ENCODE measurements around the gene CTBP1. TPM values are rescaled to one million over a fixed set of nuclear protein-coding genes. Genes with fewer than 3 reads are reported as not detected.

Gene CTBP1
- 151 TPM for polyA plus RNA-seq (2013, experiment 1 of 2)
- 149 TPM for polyA plus RNA-seq (2013, experiment 2 of 2)

- peaks cover 16% of the 10 kb centered on the region in 2 donors for H3K4me1 ChIP-seq (ENCODE audit: control insufficient read depth in 2 of 2, insufficient read depth in 1 of 2, low read depth in 1 of 2, low read length in 2 of 2)
- H3K18ac ChIP-seq (ENCODE audit: low read length): peak within 1 kb of the TSS; percentile 97
- H3K36me3 ChIP-seq (replicated peaks in 1 of 2; ENCODE audit: control insufficient read depth in 2 of 2, insufficient read depth in 2 of 2, low read length in 2 of 2): peaks cover 20 to 52% of the 10 kb centered on the region in 2 donors
- no peak within 1 kb of the TSS for H4K91ac ChIP-seq (ENCODE audit: low read depth, low read length, poor library complexity)
- H2BK12ac ChIP-seq (ENCODE audit: low read length): no peak within 1 kb of the TSS
- H3K79me1 ChIP-seq (ENCODE audit: low read depth, low read length): peaks cover 36% of the 10 kb centered on the region
- H3K27ac ChIP-seq (replicated peaks; ENCODE audit: low read length): peak within 1 kb of the TSS; percentile 95
- no peaks in the 10 kb centered on the region for H3K27me3 ChIP-seq (ENCODE audit: control insufficient read depth in 3 of 3, insufficient read depth in 3 of 3, low read depth in 1 of 3, low read length in 3 of 3)
- H3K4ac ChIP-seq (ENCODE audit: low read length): peak within 1 kb of the TSS; percentile 38
- H2AK5ac ChIP-seq (ENCODE audit: low read depth, low read length): peak within 1 kb of the TSS; percentile 91
- peak within 1 kb of the TSS; percentile 98 for H2BK5ac ChIP-seq (ENCODE audit: low read length)
- H3K9me3 ChIP-seq (replicated peaks in 1 of 2; ENCODE audit: control insufficient read depth in 2 of 2, insufficient read depth in 1 of 2, low read depth in 1 of 2, low read length in 2 of 2): peaks cover 27 to 36% of the 10 kb centered on the region in 2 donors
- peak within 1 kb of the TSS; percentile 89 for H4K8ac ChIP-seq (ENCODE audit: low read depth, low read length)
- H3K23ac ChIP-seq (ENCODE audit: low read depth, low read length, poor library complexity): peak within 1 kb of the TSS; percentile 93
- H3K4me3 ChIP-seq (ENCODE audit: low read length in 2 of 2): peak within 1 kb of the TSS; percentile 84 to 97
- peak; percentile 88 for DNase-seq (ENCODE audit: low spot score)
- H2BK120ac ChIP-seq (ENCODE audit: low read depth, low read length): peak within 1 kb of the TSS; percentile 97
- peak within 1 kb of the TSS; percentile 82 for H3K4me2 ChIP-seq (ENCODE audit: insufficient read depth, low read length, poor library complexity, severe bottlenecking)
- WGBS, 2 donors (ENCODE audit: extremely low coverage in 2 of 2, insufficient read length in 2 of 2, insufficient replicate concordance in 1 of 2): no CpG with 5 or more reads among the region's 163 CpGs
- peak within 1 kb of the TSS; percentile 85 for H3K14ac ChIP-seq (ENCODE audit: low read length)
- peak within 1 kb of the TSS; percentile 96 for H3K9ac ChIP-seq (ENCODE audit: low read depth, low read length, poor library complexity)
- peak within 1 kb of the TSS; percentile 65 for H2BK15ac ChIP-seq (ENCODE audit: low read length)
- H2AFZ ChIP-seq (ENCODE audit: low read length): peak within 1 kb of the TSS; percentile 94
These were observed at the start of gene CTBP1 for GRCh38 chr4:1248245-1249147. Gene CTBP1, minus strand, starts transcription at chr4:1249130. Its CDS starts 7,799 bp downstream, at chr4:1241331.

GRCh38 chr4:1298461-1298860 lies 49.5 kb upstream of the CTBP1 start:
- Histone ChIP-seq H4K91ac (ENCODE audit: low read depth, low read length, poor library complexity) (no peak overlapping the region), H3K18ac (ENCODE audit: low read length) (no peak overlapping the region), H3K9me3 (replicated peaks in 1 of 2; ENCODE audit: control insufficient read depth in 2 of 2, insufficient read depth in 1 of 2, low read depth in 1 of 2, low read length in 2 of 2) (no peaks in the 10 kb centered on the region), H2BK15ac (ENCODE audit: low read length) (no peak overlapping the region), H3K4me1 (ENCODE audit: control insufficient read depth in 2 of 2, insufficient read depth in 1 of 2, low read depth in 1 of 2, low read length in 2 of 2) (peaks cover 0 to 5% of the 10 kb centered on the region in 2 donors), H4K8ac (ENCODE audit: low read depth, low read length) (no peak overlapping the region), H3K23ac (ENCODE audit: low read depth, low read length, poor library complexity) (no peak overlapping the region), H3K4ac (ENCODE audit: low read length) (no peak overlapping the region), H2AK5ac (ENCODE audit: low read depth, low read length) (no peak overlapping the region), H3K79me1 (ENCODE audit: low read depth, low read length) (peaks cover 40% of the 10 kb centered on the region), H3K4me3 (ENCODE audit: low read length in 2 of 2) (no peak overlapping the region), H2AFZ (ENCODE audit: low read length) (no peak overlapping the region), H3K4me2 (ENCODE audit: insufficient read depth, low read length, poor library complexity, severe bottlenecking) (no peak overlapping the region), H3K27me3 (ENCODE audit: control insufficient read depth in 3 of 3, insufficient read depth in 3 of 3, low read depth in 1 of 3, low read length in 3 of 3) (no peaks in the 10 kb centered on the region), H3K27ac (replicated peaks; ENCODE audit: low read length) (no peak overlapping the region), H3K36me3 (replicated peaks in 1 of 2; ENCODE audit: control insufficient read depth in 2 of 2, insufficient read depth in 2 of 2, low read length in 2 of 2) (peaks cover 8 to 66% of the 10 kb centered on the region in 2 donors), H2BK5ac (ENCODE audit: low read length) (no peak overlapping the region), H2BK120ac (ENCODE audit: low read depth, low read length) (no peak overlapping the region), H2BK12ac (ENCODE audit: low read length) (no peak overlapping the region), H3K14ac (ENCODE audit: low read length) (no peak overlapping the region), H3K9ac (ENCODE audit: low read depth, low read length, poor library complexity) (no peak overlapping the region)
- DNase-seq (ENCODE audit: low spot score): no peak
- WGBS, 2 donors (ENCODE audit: extremely low coverage in 2 of 2, insufficient read length in 2 of 2, insufficient replicate concordance in 1 of 2): no CpG with 5 or more reads among the region's 7 CpGs

GRCh38 chr4:1297456-1298325 lies 48.8 kb upstream of the CTBP1 start:
- Histone ChIP-seq H2AFZ (ENCODE audit: low read length) (no peak overlapping the region), H2BK120ac (ENCODE audit: low read depth, low read length) (no peak overlapping the region), H3K9me3 (replicated peaks in 1 of 2; ENCODE audit: control insufficient read depth in 2 of 2, insufficient read depth in 1 of 2, low read depth in 1 of 2, low read length in 2 of 2) (no peaks in the 10 kb centered on the region), H2BK12ac (ENCODE audit: low read length) (no peak overlapping the region), H3K4me3 (ENCODE audit: low read length in 2 of 2) (no peak overlapping the region), H3K4ac (ENCODE audit: low read length) (no peak overlapping the region), H2AK5ac (ENCODE audit: low read depth, low read length) (no peak overlapping the region), H3K18ac (ENCODE audit: low read length) (no peak overlapping the region), H3K9ac (ENCODE audit: low read depth, low read length, poor library complexity) (peak overlapping the region; percentile 57), H4K8ac (ENCODE audit: low read depth, low read length) (no peak overlapping the region), H3K4me2 (ENCODE audit: insufficient read depth, low read length, poor library complexity, severe bottlenecking) (peak overlapping the region; percentile 15), H3K27me3 (ENCODE audit: control insufficient read depth in 3 of 3, insufficient read depth in 3 of 3, low read depth in 1 of 3, low read length in 3 of 3) (no peaks in the 10 kb centered on the region), H3K36me3 (replicated peaks in 1 of 2; ENCODE audit: control insufficient read depth in 2 of 2, insufficient read depth in 2 of 2, low read length in 2 of 2) (peaks cover 5 to 63% of the 10 kb centered on the region in 2 donors), H3K27ac (replicated peaks; ENCODE audit: low read length) (no peak overlapping the region), H2BK15ac (ENCODE audit: low read length) (no peak overlapping the region), H3K4me1 (ENCODE audit: control insufficient read depth in 2 of 2, insufficient read depth in 1 of 2, low read depth in 1 of 2, low read length in 2 of 2) (peaks cover 0 to 5% of the 10 kb centered on the region in 2 donors), H2BK5ac (ENCODE audit: low read length) (no peak overlapping the region), H4K91ac (ENCODE audit: low read depth, low read length, poor library complexity) (no peak overlapping the region), H3K79me1 (ENCODE audit: low read depth, low read length) (peaks cover 37% of the 10 kb centered on the region), H3K23ac (ENCODE audit: low read depth, low read length, poor library complexity) (no peak overlapping the region), H3K14ac (ENCODE audit: low read length) (peak overlapping the region; percentile 79)
- no CpG with 5 or more reads among the region's 32 CpGs for WGBS, 2 donors (ENCODE audit: extremely low coverage in 2 of 2, insufficient read length in 2 of 2, insufficient replicate concordance in 1 of 2)
- DNase-seq (ENCODE audit: low spot score): no peak

All from neuronal stem cell (in vitro differentiated cells).